Activated CD4-positive, alpha-beta memory T cell treated with anti-CD3 and anti-CD28 coated beads, Interleukin-2, amount 10 ng/mL, durations not matched to agents 7 days and 5 days (primary cell): ENCODE measurements around the gene ZNF579. TPM values are rescaled to one million over a fixed set of nuclear protein-coding genes. Genes with fewer than 3 reads are reported as not detected.
A peak's percentile ranks its signal among the peaks of the same experiment; 100 is the strongest.

ENCODE experiments used
- CTCF ChIA-PET: fragments of 350-600 bp; sonication (Branson Sonifier 250); formaldehyde crosslinking; loops from one replicate; lab custom pipeline; 2021; ENCODE audit warnings: antibody characterized with exemption, inconsistent platforms; lab: Charles Lee
- POLR2A ChIA-PET: fragments of 350-600 bp; sonication (Branson Sonifier 250); formaldehyde crosslinking; loops from one replicate; lab custom pipeline; 2021; ENCODE audit warnings: antibody characterized with exemption; lab: Charles Lee
- DNase-seq: peaks from one replicate; pipeline ENCODE4 v3.0.0-alpha.2; 2020
- H3K27ac Mint-ChIP-seq: one replicate; pipeline ENCODE4 v1.8.0; 2021; ENCODE audit warnings: mild to moderate bottlenecking, mixed read lengths
- H3K27me3 Mint-ChIP-seq: one replicate; pipeline ENCODE4 v1.8.0; 2021; ENCODE audit warnings: mixed read lengths
- H3K36me3 Mint-ChIP-seq: one replicate; pipeline ENCODE4 v1.8.0; 2021; ENCODE audit warnings: low read depth, mixed read lengths
- H3K4me1 Mint-ChIP-seq: one replicate; pipeline ENCODE4 v1.8.0; 2021; ENCODE audit warnings: mixed read lengths
- H3K4me3 Mint-ChIP-seq: one replicate; pipeline ENCODE4 v1.8.0; 2021; ENCODE audit warnings: mild to moderate bottlenecking, mixed read lengths
- H3K9me3 Mint-ChIP-seq: one replicate; pipeline ENCODE4 v1.8.0; 2021; ENCODE audit warnings: mixed read lengths
- total RNA-seq, 2 experiments: library from RNA; stranded (reverse); gene quantifications; one replicate each; pipeline ENCODE4 v1.2.3, GENCODE V29; 2021

ZNF579 gene
- total RNA-seq, 2 experiments from 2014 or later = 6.4 to 6.6 TPM

DNA sequence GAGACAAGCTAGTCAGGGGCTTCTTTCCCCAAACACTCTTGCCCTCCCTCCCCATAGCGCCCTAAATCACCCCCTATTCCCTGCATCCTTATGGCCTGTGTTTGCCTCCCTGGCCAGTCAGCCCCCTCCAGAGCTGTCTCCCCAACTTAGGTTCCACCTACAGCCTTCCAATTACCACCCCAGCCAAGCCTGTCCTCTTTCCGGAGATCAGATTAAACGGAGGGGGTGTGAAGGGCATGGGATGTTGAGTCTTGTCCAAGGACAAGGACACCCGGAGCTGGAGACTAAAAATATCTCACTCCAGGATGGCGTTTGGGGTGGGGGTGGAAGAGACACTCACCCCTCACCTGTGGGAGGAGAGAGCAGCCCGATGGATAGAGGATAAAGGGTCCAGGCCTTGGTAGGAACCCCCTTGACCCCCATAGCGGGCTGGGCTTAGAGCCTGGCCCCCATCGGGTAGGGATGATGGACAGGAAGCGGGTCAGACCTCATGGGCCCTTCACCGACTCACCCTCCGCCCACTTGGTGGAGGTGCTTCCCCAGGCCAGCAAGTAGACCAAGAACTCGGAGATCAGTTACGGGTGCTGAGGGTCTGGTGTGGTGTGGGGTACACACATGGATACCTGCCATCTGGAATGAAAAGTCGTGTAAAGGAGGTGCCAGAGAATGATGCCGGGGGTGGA lies 30.8 kb upstream of the ZNF579 start:
- POLR2A ChIA-PET = interaction anchor here (1.1 kb wide), 1 partner anchor 9 kb away, joined by 3 read pairs; no protein-coding TSS in a partner anchor
- no peak overlapping the region for H3K27ac Mint-ChIP-seq

DNA sequence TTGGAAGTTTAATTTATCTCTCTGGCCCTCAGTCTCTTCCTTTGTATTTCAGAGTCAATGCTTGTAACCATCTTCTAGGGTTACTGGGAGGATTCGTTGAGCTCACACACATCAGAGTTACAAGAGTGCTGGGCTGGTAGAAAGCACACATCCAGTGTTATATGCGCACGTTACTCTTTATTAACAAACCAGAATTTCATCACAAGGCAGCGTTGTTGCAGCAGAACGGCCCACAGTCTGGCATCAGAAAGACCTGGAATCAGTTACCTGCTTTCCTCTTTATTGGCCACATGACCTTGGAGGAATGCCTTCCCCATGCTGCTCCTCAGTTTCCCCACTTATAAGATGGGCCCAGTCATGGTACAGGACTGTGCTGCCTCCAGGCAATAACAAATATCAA lies 28.7 kb upstream of the ZNF579 start:
- no peak for DNase-seq
- Mint-ChIP-seq H3K4me1 (peaks cover 38% of the 10 kb centered on the region), H3K27me3 (no peaks in the 10 kb centered on the region), H3K9me3 (no peaks in the 10 kb centered on the region), H3K27ac (no peak overlapping the region), H3K36me3 (peaks cover 35% of the 10 kb centered on the region), H3K4me3 (no peak overlapping the region)
- POLR2A ChIA-PET = no interaction called here
- CTCF ChIA-PET = interaction anchor here (1.3 kb wide), 1 partner anchor 24 kb away, joined by 4 read pairs; no protein-coding TSS in a partner anchor

More for the DNA sequence above, 30.8 kb upstream of the ZNF579 start:
- Mint-ChIP-seq H3K4me3 (no peak overlapping the region), H3K4me1 (peaks cover 25% of the 10 kb centered on the region), H3K36me3 (peaks cover 27% of the 10 kb centered on the region), H3K27me3 (no peaks in the 10 kb centered on the region), H3K9me3 (no peaks in the 10 kb centered on the region)
- no peak for DNase-seq
- CTCF ChIA-PET = no interaction called here

DNA sequence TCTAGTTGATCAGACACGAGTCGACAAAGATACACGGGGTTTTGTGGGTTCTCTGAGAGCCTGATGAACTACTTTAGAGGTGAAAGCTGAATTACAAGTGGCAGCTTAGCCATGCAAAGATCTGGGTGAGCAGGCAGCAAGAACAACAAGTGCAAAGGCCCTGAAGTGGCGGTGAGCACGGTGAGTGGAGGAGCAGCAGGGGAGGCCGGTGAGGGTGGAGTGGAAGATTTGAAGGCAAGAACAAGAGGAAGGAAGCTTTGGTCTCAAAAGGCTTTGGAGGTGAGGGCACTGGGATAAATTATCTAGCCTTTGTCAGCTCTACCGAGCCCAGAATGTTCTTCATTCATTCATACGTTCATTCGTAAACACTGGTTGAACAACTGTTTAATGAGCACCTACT lies 26.2 kb upstream of the ZNF579 start:
- Mint-ChIP-seq H3K4me1 (peaks cover 50% of the 10 kb centered on the region), H3K4me3 (peak overlapping the region; percentile 94), H3K36me3 (peaks cover 39% of the 10 kb centered on the region), H3K9me3 (no peaks in the 10 kb centered on the region), H3K27ac (peak overlapping the region; percentile 93), H3K27me3 (no peaks in the 10 kb centered on the region)
- CTCF ChIA-PET = interaction anchor here (0.8 to 3.4 kb wide), 20 partner anchors 13 to 466 kb away, joined by 3 to 56 read pairs (median 6); partner anchors contain the start of genes TMEM238, ZNF579, ZNF628 and ZNF784
- no peak for DNase-seq
- POLR2A ChIA-PET = interaction anchor here (0.7 to 4.3 kb wide), 10 partner anchors 10 to 346 kb away, joined by 3 to 53 read pairs (median 6); partner anchors contain the start of genes U2AF2, ZNF579, ZNF628 and ZNF784

DNA sequence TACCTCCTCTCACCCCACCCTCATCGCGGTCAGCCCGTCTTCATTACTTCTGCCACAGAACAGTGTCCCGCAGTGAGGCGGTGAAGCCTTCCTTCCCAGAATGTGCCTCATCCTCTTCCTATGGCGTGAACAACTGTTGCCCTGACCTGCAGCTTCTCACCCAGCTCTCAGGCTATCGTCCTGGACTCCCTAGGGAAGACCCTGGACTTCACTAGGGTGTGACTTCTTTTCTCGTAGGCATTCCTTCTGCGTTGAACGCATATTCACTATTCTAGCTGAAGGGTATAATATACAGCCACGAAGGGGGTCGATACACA lies 25.8 kb upstream of the ZNF579 start:
- POLR2A ChIA-PET = interaction anchor here (0.7 to 4.3 kb wide), 13 partner anchors 10 to 345 kb away, joined by 3 to 53 read pairs (median 5); partner anchors contain the start of genes U2AF2, UBE2S, ZNF579 and ZNF628
- H3K27me3 Mint-ChIP-seq = no peaks in the 10 kb centered on the region
- H3K27ac Mint-ChIP-seq = peak overlapping the region; percentile 93
- H3K4me3 Mint-ChIP-seq = peak overlapping the region; percentile 94
- peaks cover 54% of the 10 kb centered on the region for H3K4me1 Mint-ChIP-seq
- DNase-seq = no peak
- H3K36me3 Mint-ChIP-seq = peaks cover 42% of the 10 kb centered on the region
- CTCF ChIA-PET = interaction anchor here (0.6 to 3.4 kb wide), 21 partner anchors 14 to 465 kb away, joined by 3 to 56 read pairs (median 6); partner anchors contain the start of genes TMEM238, ZNF579, ZNF628 and ZNF784
- no peaks in the 10 kb centered on the region for H3K9me3 Mint-ChIP-seq

DNA sequence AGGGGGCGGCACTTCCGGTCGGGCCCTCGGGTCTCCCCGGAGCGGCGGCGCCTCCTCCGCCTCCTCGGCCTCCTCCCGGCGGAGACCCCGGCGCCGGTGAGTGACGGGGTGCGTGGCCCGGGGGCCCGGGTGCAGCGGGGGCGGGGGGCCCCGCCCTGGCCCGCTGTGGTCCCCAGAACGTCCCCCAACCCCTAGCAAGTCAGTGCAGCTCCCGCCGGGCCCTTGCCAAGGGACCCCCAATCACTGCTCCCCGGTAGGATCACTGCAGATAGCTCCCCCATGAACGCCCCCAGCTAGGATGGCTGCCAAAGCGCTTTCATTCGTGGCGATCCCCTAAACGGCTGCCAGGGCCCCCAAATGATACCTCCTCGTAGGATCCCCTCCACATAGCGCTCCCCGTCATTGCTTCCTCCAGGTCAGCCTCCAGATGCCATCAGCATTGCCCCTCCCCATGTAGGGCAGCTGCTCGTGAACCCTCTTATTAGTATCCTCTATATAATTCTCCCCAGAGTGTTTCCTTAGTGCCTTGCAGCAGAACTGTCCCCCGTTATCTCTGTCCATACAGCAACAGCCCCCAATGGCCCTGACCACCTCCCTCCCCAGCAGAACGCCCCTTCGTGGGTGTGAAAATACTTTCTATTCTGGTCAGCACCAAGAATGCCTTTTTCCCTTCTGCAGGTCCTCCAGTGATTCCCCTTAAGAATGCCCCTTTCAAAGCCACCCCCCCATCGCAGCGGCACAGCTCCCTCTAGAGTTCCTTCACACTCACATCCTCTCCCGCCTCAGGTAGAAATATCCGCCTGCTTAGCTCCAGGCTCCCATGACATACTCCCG lies 25.2 kb upstream of the ZNF579 start, which contains the start of gene ZNF865:
TSS of gene ZNF865 (plus strand) at position 11 of the 834 bp plus-strand sequence. CDS start 7,972 bp downstream, outside the sequence.
- peak within 1 kb of the TSS; percentile 95 for H3K27ac Mint-ChIP-seq
- H3K4me1 Mint-ChIP-seq = peaks cover 57% of the 10 kb centered on the region
- no peaks in the 10 kb centered on the region for H3K27me3 Mint-ChIP-seq
- no peaks in the 10 kb centered on the region for H3K9me3 Mint-ChIP-seq
- H3K4me3 Mint-ChIP-seq = peak within 1 kb of the TSS; percentile 94
- DNase-seq = peak; percentile 75
- CTCF ChIA-PET = interaction anchor here (0.6 to 3.4 kb wide), 22 partner anchors 14 to 465 kb away, joined by 3 to 56 read pairs (median 6); partner anchors contain the start of genes TMEM238, ZNF579, ZNF628 and ZNF784
- POLR2A ChIA-PET = interaction anchor here (0.7 to 4.3 kb wide), 17 partner anchors 10 to 489 kb away, joined by 3 to 53 read pairs (median 4); partner anchors contain the start of genes PPP1R12C, U2AF2, UBE2S and ZNF579
- H3K36me3 Mint-ChIP-seq = peaks cover 46% of the 10 kb centered on the region

DNA sequence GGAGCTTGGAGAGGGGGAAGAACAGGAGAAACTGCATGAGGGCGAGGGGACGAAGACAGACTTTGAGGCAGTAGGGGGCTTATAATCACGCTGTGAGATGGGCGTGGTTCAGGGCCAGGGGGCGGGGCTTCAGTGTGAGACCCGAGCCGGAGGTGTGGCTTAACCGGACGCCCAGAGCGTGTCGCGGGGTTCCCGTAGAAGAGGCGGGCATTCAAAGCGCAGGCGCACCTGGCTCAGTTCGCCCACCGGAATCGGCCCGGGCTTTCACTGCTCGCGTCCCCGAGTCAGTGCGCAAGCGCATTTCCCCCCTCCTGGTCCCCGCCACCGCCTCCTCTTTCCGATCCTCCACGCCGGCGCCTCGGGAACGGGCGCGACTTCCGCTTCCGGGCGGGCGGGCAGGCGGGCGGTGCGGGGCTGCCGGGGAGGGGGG lies 24.6 kb upstream of the ZNF579 start:
- peak overlapping the region; percentile 76 for H3K4me3 Mint-ChIP-seq
- CTCF ChIA-PET = interaction anchor here (0.7 to 3.4 kb wide), 15 partner anchors 15 to 221 kb away, joined by 3 to 56 read pairs (median 9); partner anchors contain the start of genes TMEM238 and ZNF784
- peaks cover 53% of the 10 kb centered on the region for H3K4me1 Mint-ChIP-seq
- POLR2A ChIA-PET = interaction anchor here (0.8 to 4.3 kb wide), 14 partner anchors 12 to 488 kb away, joined by 3 to 53 read pairs (median 4); partner anchors contain the start of genes PPP1R12C, U2AF2, UBE2S and ZNF579
- H3K27ac Mint-ChIP-seq = peak overlapping the region; percentile 95
- peak; percentile 99 for DNase-seq
- no peaks in the 10 kb centered on the region for H3K9me3 Mint-ChIP-seq
- H3K27me3 Mint-ChIP-seq = no peaks in the 10 kb centered on the region
- peaks cover 46% of the 10 kb centered on the region for H3K36me3 Mint-ChIP-seq

DNA sequence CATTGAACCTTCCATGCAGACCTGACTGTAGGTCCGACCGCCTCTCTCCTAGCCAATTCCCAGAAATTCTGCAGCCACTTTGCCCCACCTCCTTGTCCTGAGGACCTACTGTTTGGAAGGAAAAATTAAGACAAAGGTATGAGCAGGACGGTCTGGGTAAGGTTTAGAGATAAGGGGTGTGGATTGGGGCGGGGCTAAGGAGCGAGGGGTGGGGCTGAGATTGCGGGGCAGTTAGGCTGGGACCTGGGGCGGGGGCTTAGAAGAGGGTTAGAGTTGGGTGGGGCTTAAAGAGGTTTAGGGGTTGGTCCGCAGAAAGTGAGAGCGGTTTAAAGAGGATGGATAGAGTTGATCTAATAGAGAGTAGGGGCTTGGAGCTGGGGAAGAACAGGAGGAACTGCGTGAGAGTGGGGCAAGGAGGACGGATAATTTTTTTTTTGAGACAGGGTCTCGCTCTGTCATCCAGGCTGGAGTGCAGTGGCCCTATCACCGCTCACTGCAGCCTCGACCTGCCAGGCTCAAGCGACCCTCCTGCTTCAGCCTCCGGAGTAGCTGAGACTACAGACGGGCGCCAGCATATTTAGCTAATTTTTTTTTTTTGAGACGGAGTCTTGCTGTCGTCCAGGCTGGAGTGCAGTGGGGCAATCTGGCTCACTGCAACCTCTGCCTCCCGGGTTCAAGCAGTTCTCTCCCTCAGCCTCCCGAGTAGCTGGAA lies 23.1 kb upstream of the ZNF579 start:
- no peaks in the 10 kb centered on the region for H3K27me3 Mint-ChIP-seq
- no peaks in the 10 kb centered on the region for H3K9me3 Mint-ChIP-seq
- peak overlapping the region; percentile 26 for H3K27ac Mint-ChIP-seq
- ChIA-PET POLR2A (interaction anchor here (1.0 to 4.3 kb wide), 5 partner anchors 21 to 196 kb away, joined by 3 to 53 read pairs (median 5); partner anchors contain the start of genes U2AF2, UBE2S, ZNF579 and ZNF784), CTCF (interaction anchor here (0.6 to 2.8 kb wide), 5 partner anchors 16 to 142 kb away, joined by 3 to 19 read pairs (median 3); partner anchors contain the start of gene ISOC2)
- peaks cover 54% of the 10 kb centered on the region for H3K4me1 Mint-ChIP-seq
- peaks cover 38% of the 10 kb centered on the region for H3K36me3 Mint-ChIP-seq
- peak overlapping the region; percentile 40 for H3K4me3 Mint-ChIP-seq
- DNase-seq = no peak

DNA sequence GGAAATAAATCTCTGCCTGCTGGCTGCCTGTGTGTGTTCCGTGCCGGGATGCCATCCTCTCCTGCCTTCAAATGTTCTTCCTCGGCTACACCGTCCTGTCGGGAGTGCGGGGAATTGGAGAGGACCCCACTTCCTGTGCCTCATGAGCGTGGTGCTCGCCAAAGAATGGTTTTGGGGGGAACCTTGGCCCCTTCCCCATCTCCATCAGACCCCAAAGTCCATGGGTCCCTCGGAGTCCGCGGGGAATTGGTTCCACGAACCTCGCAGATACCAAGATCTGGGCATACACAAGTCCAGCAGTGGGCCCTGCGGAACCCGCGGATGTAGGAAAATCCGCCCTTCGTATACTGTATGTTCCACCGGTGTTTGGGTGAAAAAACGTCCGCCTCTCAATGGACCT lies 22.5 kb upstream of the ZNF579 start:
- Mint-ChIP-seq H3K27ac (peak overlapping the region; percentile 26), H3K27me3 (no peaks in the 10 kb centered on the region), H3K4me1 (peaks cover 54% of the 10 kb centered on the region), H3K4me3 (peak overlapping the region; percentile 40), H3K36me3 (peaks cover 42% of the 10 kb centered on the region), H3K9me3 (no peaks in the 10 kb centered on the region)
- ChIA-PET POLR2A (no interaction called here), CTCF (no interaction called here)
- DNase-seq = no peak

DNA sequence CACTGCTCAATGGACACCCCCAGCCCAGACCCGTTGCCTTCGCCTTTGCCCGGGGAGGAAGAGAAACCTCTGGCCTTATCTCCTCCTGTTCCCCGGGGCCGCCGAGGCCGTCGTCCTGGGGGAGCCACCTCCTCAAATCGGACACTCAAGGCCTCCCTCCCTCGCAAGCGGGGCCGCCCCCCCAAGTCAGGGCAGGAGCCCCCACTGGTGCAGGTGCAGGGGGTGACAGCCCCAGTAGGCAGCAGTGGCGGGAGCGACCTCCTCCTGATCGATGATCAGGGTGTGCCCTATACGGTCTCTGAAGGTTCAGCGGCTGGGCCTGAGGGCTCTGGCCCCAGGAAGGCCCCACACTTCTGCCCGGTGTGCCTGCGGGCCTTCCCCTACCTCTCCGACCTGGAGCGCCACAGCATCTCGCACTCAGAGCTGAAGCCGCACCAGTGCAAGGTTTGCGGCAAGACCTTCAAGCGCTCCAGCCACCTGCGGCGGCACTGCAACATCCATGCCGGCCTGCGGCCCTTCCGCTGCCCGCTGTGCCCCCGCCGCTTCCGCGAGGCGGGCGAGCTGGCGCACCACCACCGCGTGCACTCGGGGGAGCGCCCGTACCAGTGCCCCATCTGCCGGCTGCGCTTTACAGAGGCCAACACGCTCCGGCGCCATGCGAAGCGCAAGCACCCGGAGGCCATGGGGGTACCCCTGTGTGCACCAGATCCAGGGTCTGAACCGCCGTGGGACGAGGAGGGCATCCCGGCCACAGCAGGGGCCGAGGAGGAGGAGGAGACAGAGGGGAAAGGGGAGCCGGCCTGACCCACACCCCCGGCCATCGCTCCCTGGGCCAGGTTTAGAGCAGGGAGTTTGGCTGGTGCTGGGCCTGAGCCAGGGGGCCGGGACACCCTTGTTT lies 21.7 kb upstream of the ZNF579 start:
- CTCF ChIA-PET = interaction anchor here (1.0 to 1.3 kb wide), 2 partner anchors 24 to 31 kb away, joined by 3 to 4 read pairs; no protein-coding TSS in a partner anchor
- no peak for DNase-seq
- Mint-ChIP-seq H3K27me3 (no peaks in the 10 kb centered on the region), H3K4me3 (no peak overlapping the region), H3K27ac (peak overlapping the region; percentile 90), H3K9me3 (no peaks in the 10 kb centered on the region), H3K4me1 (peaks cover 50% of the 10 kb centered on the region), H3K36me3 (peaks cover 41% of the 10 kb centered on the region)
- POLR2A ChIA-PET = no interaction called here

DNA sequence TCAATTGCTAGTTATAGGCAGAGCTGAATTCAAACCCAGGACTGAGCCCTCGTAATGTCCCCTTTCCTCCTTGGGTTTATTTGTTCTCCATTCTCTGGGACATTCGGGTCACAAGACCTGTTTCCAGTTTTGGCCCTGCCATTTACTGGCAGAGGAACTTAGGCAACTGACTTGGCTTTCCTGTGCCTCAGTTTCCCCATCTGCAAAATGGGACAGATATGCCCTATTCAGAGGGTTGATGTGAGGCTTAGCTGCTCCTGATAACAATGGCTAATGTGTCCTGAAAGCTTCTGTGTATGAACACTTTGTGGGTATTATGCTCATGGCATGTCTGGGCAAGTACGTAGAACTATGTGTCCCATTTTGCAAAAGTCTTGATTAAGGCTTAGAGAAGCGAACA lies 20.4 kb upstream of the ZNF579 start:
- Mint-ChIP-seq H3K4me1 (peaks cover 41% of the 10 kb centered on the region), H3K27me3 (no peaks in the 10 kb centered on the region), H3K27ac (peak overlapping the region; percentile 90), H3K4me3 (peak overlapping the region; percentile 98), H3K36me3 (peaks cover 44% of the 10 kb centered on the region), H3K9me3 (no peaks in the 10 kb centered on the region)
- no peak for DNase-seq
- CTCF ChIA-PET = interaction anchor here (1.0 to 1.3 kb wide), 2 partner anchors 26 to 32 kb away, joined by 3 to 4 read pairs; no protein-coding TSS in a partner anchor
- POLR2A ChIA-PET = interaction anchor here (0.6 to 4.1 kb wide), 5 partner anchors 24 to 321 kb away, joined by 3 to 49 read pairs (median 10); partner anchors contain the start of genes ZNF581, ZNF628 and ZNF784

DNA sequence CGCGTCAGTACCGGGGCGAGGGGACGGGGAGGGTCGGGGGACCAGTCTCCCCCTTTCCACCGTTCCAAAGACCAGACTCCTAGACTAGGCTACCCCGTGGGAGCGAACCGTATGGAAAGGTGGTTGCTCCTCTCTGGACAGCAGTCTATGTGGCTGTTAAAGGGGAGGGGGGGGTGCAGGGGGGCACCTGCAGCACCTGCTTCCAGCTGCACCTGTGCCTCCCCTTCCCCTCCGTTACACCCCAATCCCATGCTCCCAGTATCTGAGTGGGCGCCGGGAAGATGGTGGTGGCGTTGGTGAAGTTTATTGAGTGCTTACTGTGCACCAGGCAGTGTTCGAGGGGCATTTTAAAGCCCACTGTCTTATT lies 20.0 kb upstream of the ZNF579 start:
- Mint-ChIP-seq H3K27me3 (no peaks in the 10 kb centered on the region), H3K9me3 (no peaks in the 10 kb centered on the region), H3K4me3 (peak overlapping the region; percentile 98), H3K27ac (peak overlapping the region; percentile 90), H3K4me1 (peaks cover 39% of the 10 kb centered on the region), H3K36me3 (peaks cover 45% of the 10 kb centered on the region)
- POLR2A ChIA-PET = interaction anchor here (0.6 to 4.1 kb wide), 6 partner anchors 25 to 344 kb away, joined by 3 to 49 read pairs (median 7); partner anchors contain the start of genes ZNF581, ZNF628 and ZNF784
- CTCF ChIA-PET = interaction anchor here (1.3 to 2.7 kb wide), 3 partner anchors 26 to 53 kb away, joined by 4 to 17 read pairs (median 14); partner anchors contain the start of gene U2AF2
- no peak for DNase-seq
